ENCODE measurements around the gene C10orf90. TPM values are rescaled to one million over a fixed set of nuclear protein-coding genes. Genes with fewer than 3 reads are reported as not detected.

C10orf90 gene
- total and polyA plus RNA-seq, 7 donors: 0.01 to 0.39 (median 0.07) TPM; not detected in 4

GRCh38 chr10:126461289-126461940, 209.1 kb downstream of the C10orf90 start:
- DNase-seq (no peak), ATAC-seq (no peak)
- WGBS, 3 donors: 83 to 86% (median 85%) methylated on average over 14 of the region's 14 CpGs
- no peaks in the 10 kb centered on the region for H3K4me1 ChIP-seq
- no peaks in the 10 kb centered on the region for H3K36me3 ChIP-seq (ENCODE audit: insufficient read depth in 1 of 2, low read depth in 1 of 2)
- H3K27me3 ChIP-seq (ENCODE audit: insufficient read depth in 3 of 3, low read length in 2 of 3): no peaks in the 10 kb centered on the region
- intact Hi-C loops (cut with DNase I): no loop called here
- TF ChIP-seq CTCF (IDR thresholded peaks at IDR 0.05): no peak
- no peak overlapping the region for H3K4me3 ChIP-seq
- no peak overlapping the region for H3K27ac ChIP-seq
- H3K9me3 ChIP-seq: no peaks in the 10 kb centered on the region

GRCh38 chr10:126459878-126460481, 210.5 kb downstream of the C10orf90 start:
- H3K9me3 ChIP-seq: no peaks in the 10 kb centered on the region
- intact Hi-C loops (cut with DNase I): no loop called here
- no peak for ATAC-seq
- no peaks in the 10 kb centered on the region for H3K36me3 ChIP-seq (ENCODE audit: insufficient read depth in 1 of 2, low read depth in 1 of 2)
- TF ChIP-seq CTCF (IDR thresholded peaks at IDR 0.05): no peak
- DNase-seq: no peak
- H3K27me3 ChIP-seq (ENCODE audit: insufficient read depth in 3 of 3, low read length in 2 of 3): no peaks in the 10 kb centered on the region
- no peak overlapping the region for H3K27ac ChIP-seq
- no peaks in the 10 kb centered on the region for H3K4me1 ChIP-seq
- WGBS, 3 donors: 85 to 88% (median 87%) methylated on average over 6 of the region's 6 CpGs
- no peak overlapping the region for H3K4me3 ChIP-seq

- Histone ChIP-seq H3K4me3 (no peak overlapping the region), H3K27me3 (ENCODE audit: insufficient read depth in 3 of 3, low read length in 2 of 3) (no peaks in the 10 kb centered on the region), H3K27ac (no peak overlapping the region), H3K9me3 (no peaks in the 10 kb centered on the region), H3K4me1 (no peaks in the 10 kb centered on the region), H3K36me3 (ENCODE audit: insufficient read depth in 1 of 2, low read depth in 1 of 2) (no peaks in the 10 kb centered on the region)
- DNase-seq: no peak
- no peak for TF ChIP-seq CTCF (IDR thresholded peaks at IDR 0.05)
- ATAC-seq: no peak
- WGBS, 3 donors: 75 to 78% (median 78%) methylated on average over 20 of the region's 20 CpGs
- intact Hi-C loops (cut with DNase I): no loop called here
These were observed 211.3 kb downstream of the C10orf90 start for GRCh38 chr10:126459032-126459831.

- no peaks in the 10 kb centered on the region for H3K27me3 ChIP-seq (ENCODE audit: insufficient read depth in 3 of 3, low read length in 2 of 3)
These were observed 212.0 kb downstream of the C10orf90 start for GRCh38 chr10:126458466-126458865.

More at GRCh38 chr10:126458466-126458865, 212.0 kb downstream of the C10orf90 start:
- DNase-seq: no peak
- Histone ChIP-seq H3K4me3 (no peak overlapping the region), H3K4me1 (no peaks in the 10 kb centered on the region), H3K36me3 (ENCODE audit: insufficient read depth in 1 of 2, low read depth in 1 of 2) (no peaks in the 10 kb centered on the region), H3K9me3 (no peaks in the 10 kb centered on the region), H3K27ac (no peak overlapping the region)
- TF ChIP-seq CTCF (IDR thresholded peaks at IDR 0.05): no peak
- WGBS, 3 donors: 41 to 53% (median 42%) methylated on average over 1 of the region's 1 CpG
- no peak for ATAC-seq
- intact Hi-C loops (cut with DNase I): no loop called here

Measured in psoas muscle (tissue), 8 donors.